Measurements from ENCODE around the gene PRRG2. TPM values are rescaled to one million over a fixed set of nuclear protein-coding genes. Genes with fewer than 3 reads are reported as not detected.

Gene PRRG2
- polyA plus RNA-seq, 1 donor (not counting 4 experiments of a cell fraction or from before 2014, with no cell fraction given) = 5.3 TPM

DNA sequence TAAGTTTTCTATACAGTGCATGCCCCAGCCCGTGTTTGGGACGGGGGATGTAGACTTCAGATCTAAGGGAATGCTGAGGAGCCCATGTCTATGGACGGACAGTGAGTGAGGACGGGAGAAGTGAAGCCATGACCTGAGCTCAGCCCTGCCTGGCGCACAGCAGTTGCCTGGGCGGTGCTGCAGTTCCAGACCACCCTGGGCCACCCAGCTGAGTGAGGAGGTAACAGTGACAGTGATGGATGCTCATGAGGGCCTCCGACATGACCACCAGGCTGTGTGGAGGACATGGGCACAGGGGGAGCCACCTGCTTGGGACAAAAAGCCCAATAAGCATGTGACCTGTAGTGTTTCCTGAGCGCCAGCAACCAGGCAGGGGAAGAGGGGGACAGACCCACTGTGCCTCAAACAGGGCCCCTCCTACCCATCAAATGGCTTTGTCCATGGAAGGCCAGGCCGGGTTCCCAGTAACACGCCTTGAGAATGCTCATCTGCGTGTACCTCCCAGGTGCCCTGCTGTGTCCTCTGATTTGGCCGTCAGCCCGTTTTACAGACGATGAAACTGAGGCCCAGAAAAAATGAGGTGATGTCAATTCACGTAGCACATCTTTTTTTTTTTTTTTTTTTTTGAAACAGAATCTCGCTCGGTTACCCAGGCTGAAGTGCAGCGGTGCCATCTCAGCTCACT lies 23.3 kb upstream of the PRRG2 start:
- TF ChIP-seq CTCF (optimal IDR thresholded peaks at IDR 0.05 in 1 of 3, IDR thresholded peaks at IDR 0.05 in 1 of 3, conservative IDR thresholded peaks at IDR 0.05 in 1 of 3; ENCODE audit: extremely low read depth in 1 of 3, insufficient read depth in 2 of 3, low read length in 3 of 3) (no peak), EZH2 (IDR thresholded peaks at IDR 0.05; ENCODE audit: low read length) (no peak)
- Histone ChIP-seq H3K4me1 (ENCODE audit: control insufficient read depth, extremely low read depth, insufficient read depth, low read length) (peaks cover 15% of the 10 kb centered on the region), H3K79me2 (ENCODE audit: control insufficient read depth, insufficient read depth, low read length) (no peaks in the 10 kb centered on the region), H3K27ac (ENCODE audit: control insufficient read depth, insufficient read depth, low read length) (no peak overlapping the region), H3K9ac (ENCODE audit: control insufficient read depth, extremely low read depth, insufficient read depth, low read length) (no peak overlapping the region), H2AFZ (ENCODE audit: control insufficient read depth, low read length) (no peak overlapping the region), H3K27me3 (ENCODE audit: control insufficient read depth, extremely low read depth, insufficient read depth, low read length) (no peaks in the 10 kb centered on the region), H3K9me3 (ENCODE audit: control insufficient read depth, low read depth, low read length) (no peaks in the 10 kb centered on the region), H3K9me1 (ENCODE audit: control insufficient read depth, extremely low read depth, insufficient read depth, low read length) (no peaks in the 10 kb centered on the region), H3K4me3 (ENCODE audit: control insufficient read depth in 2 of 3, extremely low read depth in 1 of 3, insufficient read depth in 2 of 3, low read depth in 1 of 3, low read length in 3 of 3) (no peak overlapping the region), H3K4me2 (ENCODE audit: control insufficient read depth, extremely low read depth, insufficient read depth, low read depth, low read length) (no peak overlapping the region), H3K36me3 (ENCODE audit: control insufficient read depth in 2 of 2, extremely low read depth in 1 of 2, insufficient read depth in 2 of 2, low read length in 2 of 2) (peaks cover 25 to 26% of the 10 kb centered on the region in 2 experiments), H4K20me1 (ENCODE audit: control insufficient read depth, extremely low read depth, insufficient read depth, low read length) (no peaks in the 10 kb centered on the region)
- dilution Hi-C loops (cut with MboI; ENCODE audit: extremely low pct_ligation_motif_present, low sequenced_read_pairs) = no loop called here
- DNase-seq (ENCODE audit: low read depth, low spot score) (no peak), FAIRE-seq (no peak)

DNA sequence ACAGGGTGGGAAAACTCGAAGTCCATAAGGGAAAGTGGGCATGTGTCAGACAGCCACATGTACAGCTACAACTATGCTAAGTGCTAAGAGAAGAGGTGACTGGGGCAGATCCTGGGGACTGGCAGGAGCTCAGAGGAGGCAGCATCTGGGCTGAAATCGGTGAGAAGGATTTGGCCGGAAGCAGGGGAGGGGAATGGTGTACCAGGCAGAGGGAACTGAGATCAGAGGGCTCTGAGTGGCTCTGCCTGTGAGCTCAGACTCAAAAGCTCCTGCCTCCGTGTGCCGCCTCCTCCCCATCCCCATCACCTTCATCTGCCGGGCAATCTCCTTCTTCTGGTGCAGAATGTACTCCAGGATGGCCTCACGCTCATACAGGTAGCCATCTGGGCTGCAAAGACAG lies 22.5 kb upstream of the PRRG2 start:
- H3K27ac ChIP-seq (ENCODE audit: control insufficient read depth, insufficient read depth, low read length) = no peak overlapping the region
- dilution Hi-C loops (cut with MboI; ENCODE audit: extremely low pct_ligation_motif_present, low sequenced_read_pairs) = no loop called here
- TF ChIP-seq CTCF (optimal IDR thresholded peaks at IDR 0.05 in 1 of 3, IDR thresholded peaks at IDR 0.05 in 1 of 3, conservative IDR thresholded peaks at IDR 0.05 in 1 of 3; ENCODE audit: extremely low read depth in 1 of 3, insufficient read depth in 2 of 3, low read length in 3 of 3) (no peak), EZH2 (IDR thresholded peaks at IDR 0.05; ENCODE audit: low read length) (no peak)
- no peaks in the 10 kb centered on the region for H3K27me3 ChIP-seq (ENCODE audit: control insufficient read depth, extremely low read depth, insufficient read depth, low read length)
- no peaks in the 10 kb centered on the region for H3K9me1 ChIP-seq (ENCODE audit: control insufficient read depth, extremely low read depth, insufficient read depth, low read length)
- FAIRE-seq (no peak), DNase-seq (ENCODE audit: low read depth, low spot score) (no peak)
- H3K4me1 ChIP-seq (ENCODE audit: control insufficient read depth, extremely low read depth, insufficient read depth, low read length) = peaks cover 12% of the 10 kb centered on the region
- H3K79me2 ChIP-seq (ENCODE audit: control insufficient read depth, insufficient read depth, low read length) = no peaks in the 10 kb centered on the region
- H4K20me1 ChIP-seq (ENCODE audit: control insufficient read depth, extremely low read depth, insufficient read depth, low read length) = no peaks in the 10 kb centered on the region
- H3K9ac ChIP-seq (ENCODE audit: control insufficient read depth, extremely low read depth, insufficient read depth, low read length) = no peak overlapping the region
- no peak overlapping the region for H3K4me3 ChIP-seq (ENCODE audit: control insufficient read depth in 2 of 3, extremely low read depth in 1 of 3, insufficient read depth in 2 of 3, low read depth in 1 of 3, low read length in 3 of 3)
- H3K4me2 ChIP-seq (ENCODE audit: control insufficient read depth, extremely low read depth, insufficient read depth, low read depth, low read length) = no peak overlapping the region
- no peak overlapping the region for H2AFZ ChIP-seq (ENCODE audit: control insufficient read depth, low read length)
- H3K36me3 ChIP-seq (ENCODE audit: control insufficient read depth in 2 of 2, extremely low read depth in 1 of 2, insufficient read depth in 2 of 2, low read length in 2 of 2) = peaks cover 25 to 26% of the 10 kb centered on the region in 2 experiments
- no peaks in the 10 kb centered on the region for H3K9me3 ChIP-seq (ENCODE audit: control insufficient read depth, low read depth, low read length)

Data from keratinocyte (primary cell).